ENCODE results near the gene CBLN1. TPM values are rescaled to one million over a fixed set of nuclear protein-coding genes. Genes with fewer than 3 reads are reported as not detected.

Gene CBLN1
- total RNA-seq, 1 experiment from 2014 or later, result not detected

- Histone ChIP-seq H3K4me1 (ENCODE audit: control insufficient read depth in 1 of 2, insufficient read depth in 2 of 2, low read length in 2 of 2) (no peaks in the 10 kb centered on the region), H3K27me3 (ENCODE audit: insufficient read depth, low read length) (peaks cover 23% of the 10 kb centered on the region; the same call in 1 of the 2 replicates), H3K9ac (ENCODE audit: low read length) (no peak overlapping the region), H3K9me2 (ENCODE audit: insufficient read depth) (no peaks in the 10 kb centered on the region), H3K9me3 (ENCODE audit: control insufficient read depth in 1 of 2, insufficient read depth in 1 of 2, low read depth in 1 of 2, low read length in 2 of 2) (no peaks in the 10 kb centered on the region), H2AFZ (ENCODE audit: low read depth, low read length, poor library complexity, severe bottlenecking) (no peak overlapping the region), H3K36me3 (ENCODE audit: control insufficient read depth in 1 of 2, insufficient read depth in 2 of 2, low read length in 2 of 2) (no peaks in the 10 kb centered on the region), H3K4me2 (ENCODE audit: low read length) (no peak overlapping the region), H3K4me3 (replicated peaks in 1 of 2; ENCODE audit: low read depth in 1 of 2, low read length in 2 of 2) (no peak overlapping the region), H3K27ac (ENCODE audit: low read depth, low read length) (no peak overlapping the region), H4K20me1 (ENCODE audit: insufficient read depth) (no peaks in the 10 kb centered on the region), H3K79me2 (ENCODE audit: insufficient read depth, low read length) (no peaks in the 10 kb centered on the region)
- ChIA-PET CTCF (no interaction called here), RAD21 (ENCODE audit: low non-redundant PET in 1 of 2, low total read pairs in 2 of 2, uncharacterized antibody in 2 of 2, unreplicated experiment in 2 of 2) (no interaction called here), POLR2A (no interaction called here)
- intact Hi-C loops (cut with micrococcal nuclease), result no loop called here
- DNase-seq (ENCODE audit: low read depth, low spot score) (no peak), ATAC-seq (no peak)
- no TSS peak for BruUV-seq (replicated peaks)
- TF ChIP-seq ELF1 (IDR thresholded peaks at IDR 0.05; ENCODE audit: borderline replicate concordance, low read depth) (no peak), POLR2A (IDR thresholded peaks at IDR 0.05; ENCODE audit: borderline replicate concordance, extremely low read depth, insufficient read depth, insufficient read length) (no peak), YY1 (IDR thresholded peaks at IDR 0.05; ENCODE audit: extremely low read depth, insufficient replicate concordance, low read depth, low read length) (no peak), TCF7L2 (IDR thresholded peaks at IDR 0.05; ENCODE audit: borderline replicate concordance, extremely low read depth, insufficient read depth, insufficient read length) (no peak), CBX3 (IDR thresholded peaks at IDR 0.05; ENCODE audit: low read depth) (no peak), RAD21 (IDR thresholded peaks at IDR 0.05; ENCODE audit: low read depth) (no peak), CTCF (IDR thresholded peaks at IDR 0.05 in 2 of 3, conservative IDR thresholded peaks at IDR 0.05 in 1 of 3; ENCODE audit: borderline replicate concordance in 1 of 3, insufficient read depth in 1 of 3, low read depth in 2 of 3, low read length in 2 of 3) (no peak), POLR2AphosphoS5 (IDR thresholded peaks at IDR 0.05; ENCODE audit: low read depth, low read length) (no peak), FOSL1 (IDR thresholded peaks at IDR 0.05; ENCODE audit: low read depth) (no peak), ZNF274 (IDR thresholded peaks at IDR 0.05; ENCODE audit: low read depth, low read length) (no peak), MAX (IDR thresholded peaks at IDR 0.05) (no peak), CEBPB (IDR thresholded peaks at IDR 0.05; ENCODE audit: low read depth) (no peak), REST (IDR thresholded peaks at IDR 0.05; ENCODE audit: low read depth) (no peak), EZH2 (IDR thresholded peaks at IDR 0.05) (no peak), SIN3A (IDR thresholded peaks at IDR 0.05; ENCODE audit: low read depth) (no peak), JUND (IDR thresholded peaks at IDR 0.05) (no peak), EGR1 (IDR thresholded peaks at IDR 0.05; ENCODE audit: low read depth) (no peak), ZFX (IDR thresholded peaks at IDR 0.05) (no peak), SRF (IDR thresholded peaks at IDR 0.05; ENCODE audit: low read depth) (no peak)
Observed at GRCh38 chr16:49276646-49277385, 4.8 kb downstream of the CBLN1 start.
